Keratinocyte (primary cell): ENCODE measurements around the gene NFKBIZ.

ENCODE experiments used
- CTCF ChIP-seq, 3 experiments: IDR thresholded peaks in 1 of 3; conservative IDR thresholded peaks in 1 of 3; optimal IDR thresholded peaks in 1 of 3; 2 replicates in 2 of 3; 3 replicates in 1 of 3; pipeline versions ENCODE3 to v1.5.1; 2011; ENCODE audit warnings: low read length in 3 of 3, mild to moderate bottlenecking in 3 of 3, moderate library complexity in 2 of 3, control low read depth in 1 of 3, inconsistent platforms in 1 of 3; ENCODE audit not compliant: insufficient read depth in 2 of 3; ENCODE audit errors: extremely low read depth in 1 of 3
- EZH2 ChIP-seq: IDR thresholded peaks from one replicate; pipeline ENCODE4 v1.6.1; 2012; ENCODE audit warnings: inconsistent platforms, mild to moderate bottlenecking, low read length, moderate library complexity

GRCh38 chr3:101829437-101829830, 19.9 kb upstream of the NFKBIZ start:
- TF ChIP-seq CTCF (optimal IDR thresholded peaks at IDR 0.05 in 1 of 3, IDR thresholded peaks at IDR 0.05 in 1 of 3, conservative IDR thresholded peaks at IDR 0.05 in 1 of 3; ENCODE audit: extremely low read depth in 1 of 3, insufficient read depth in 2 of 3, low read length in 3 of 3), result no peak
- no peak for TF ChIP-seq EZH2
